ENCODE measurements around the gene TTC12. TPM values are rescaled to one million over a fixed set of nuclear protein-coding genes. Genes with fewer than 3 reads are reported as not detected.
A peak's percentile ranks its signal among the peaks of the same experiment; 100 is the strongest.

TTC12 gene
- total and polyA plus RNA-seq, 2 of the 8 experiments (the other 6 are each of a cell fraction or from before 2014, with no cell fraction given): 4.7 to 9.0 TPM

- DNase-seq (ENCODE audit: low read depth in 1 of 2, low spot score in 2 of 2) (no peak), FAIRE-seq (no peak)
- H3K23me2 ChIP-seq (ENCODE audit: low read depth, low read length): peaks cover 6% of the 10 kb centered on the region
- ChIA-PET CTCF (ENCODE audit: partially characterized antibody) (interaction anchor here (0.6 to 1.3 kb wide), 8 partner anchors 9 to 416 kb away, joined by 3 to 5 read pairs (median 4); no protein-coding TSS in a partner anchor), POLR2A (ENCODE audit: partially characterized antibody) (interaction anchor here (1.0 to 1.2 kb wide), 2 partner anchors 16 to 18 kb away, joined by 3 read pairs; no protein-coding TSS in a partner anchor)
- H3K14ac ChIP-seq (ENCODE audit: insufficient read length): no peak overlapping the region
- no peak overlapping the region for H3K4ac ChIP-seq (replicated peaks; ENCODE audit: insufficient read length, low read depth, low read length)
- no peaks in the 10 kb centered on the region for H3K9me3 ChIP-seq (ENCODE audit: insufficient read depth in 2 of 2, low read depth in 1 of 2, low read length in 1 of 2)
- H4K8ac ChIP-seq (ENCODE audit: extremely low read depth, insufficient read depth, low read length): no peak overlapping the region; the same call in 1 of the 2 replicates
- H2BK12ac ChIP-seq (ENCODE audit: low read depth, low read length): no peak overlapping the region
- peak overlapping the region in 1 of 4 experiments; percentile 47; a peak in 1 of 7 replicates for H3K9ac ChIP-seq (replicated peaks in 1 of 4; ENCODE audit: extremely low read depth in 1 of 4, low read depth in 3 of 4, low read length in 3 of 4)
- no peak overlapping the region for H2AK5ac ChIP-seq (ENCODE audit: low read depth, low read length)
- H2BK15ac ChIP-seq (ENCODE audit: low read length): no peak overlapping the region
- peak overlapping the region; percentile 61 to 93 for H3K4me2 ChIP-seq (ENCODE audit: insufficient read depth in 1 of 2, low read depth in 2 of 2, low read length in 2 of 2)
- H3K79me2 ChIP-seq (ENCODE audit: control insufficient read depth in 1 of 2, insufficient read depth in 2 of 2, low read length in 2 of 2): no peaks in the 10 kb centered on the region
- H3K27me3 ChIP-seq (replicated peaks in 1 of 4; ENCODE audit: control insufficient read depth in 3 of 4, extremely low read depth in 1 of 4, insufficient read depth in 3 of 4, low read length in 3 of 4): peaks cover 0 to 8% (median 3%) of the 10 kb centered on the region in 4 experiments; a peak in 1 of 7 replicates
- peak overlapping the region in 3 of 4 experiments; percentile 20 to 79 (median 24); a peak in 4 of 8 replicates for H3K4me3 ChIP-seq (ENCODE audit: extremely low read depth in 1 of 4, insufficient read depth in 2 of 4, low read depth in 3 of 4, low read length in 4 of 4)
- H2BK5ac ChIP-seq (ENCODE audit: low read depth, low read length): no peak overlapping the region
- no peaks in the 10 kb centered on the region for H3K36me3 ChIP-seq (ENCODE audit: control insufficient read depth in 2 of 4, insufficient read depth in 4 of 4, low read length in 3 of 4)
- H4K5ac ChIP-seq (ENCODE audit: insufficient read length, low read depth, low read length): no peak overlapping the region
- peaks cover 0 to 13% (median 6%) of the 10 kb centered on the region in 4 experiments; a peak in 6 of 7 replicates for H3K4me1 ChIP-seq (replicated peaks in 1 of 4; ENCODE audit: control insufficient read depth in 3 of 4, insufficient read depth in 4 of 4, low read length in 3 of 4)
- H4K91ac ChIP-seq (replicated peaks; ENCODE audit: insufficient read length, low read length): no peak overlapping the region
- WGBS, 2 experiments (ENCODE audit: extremely low coverage in 1 of 2, insufficient coverage in 1 of 2, insufficient read length in 1 of 2, insufficient replicate concordance in 2 of 2, low coverage in 1 of 2, low lambda C conversion rate in 2 of 2, missing lambda C conversion rate in 1 of 2): 11% methylated on average over 9 of the region's 9 CpGs; no CpG with 5 or more reads in 1 of the 2 experiments
- H2AFZ ChIP-seq (ENCODE audit: low read length): peak overlapping the region; percentile 82
- H3K79me1 ChIP-seq (ENCODE audit: low read depth, low read length): no peaks in the 10 kb centered on the region
- no peak overlapping the region for H2BK20ac ChIP-seq (ENCODE audit: low read length)
- H2BK120ac ChIP-seq (replicated peaks; ENCODE audit: low read depth, low read length): no peak overlapping the region
- H4K20me1 ChIP-seq (replicated peaks in 1 of 2; ENCODE audit: control insufficient read depth in 1 of 2, insufficient read depth in 2 of 2, low read length in 2 of 2): no peaks in the 10 kb centered on the region
- H3K56ac ChIP-seq (replicated peaks; ENCODE audit: insufficient read length, low read depth, low read length): no peak overlapping the region
- H3K18ac ChIP-seq (ENCODE audit: extremely low read depth, low read length): no peak overlapping the region
- H3K23ac ChIP-seq (ENCODE audit: insufficient read length): no peak overlapping the region
- H3K27ac ChIP-seq (ENCODE audit: low read depth, low read length): no peak overlapping the region
Measured at GRCh38 chr11:113314065-113314388, 356 bp upstream of the TTC12 start.
